Activated CD4-positive, alpha-beta T cell treated with anti-CD3 and anti-CD28 coated beads for 24 hours (primary cell): ENCODE results near the gene TGM2.

Source experiments
- DNase-seq, 2 donors: peaks; one replicate each; pipeline ENCODE4 v3.0.0-alpha.2; 2020; ENCODE audit warnings: low read depth in 2 of 2

Gene TGM2

GRCh38 chr20:38199501-38200390 lies 34.7 kb upstream of the TGM2 start:
- no peak for DNase-seq

- DNase-seq: no peak
Measured at GRCh38 chr20:38198238-38198861, 33.3 kb upstream of the TGM2 start.

GRCh38 chr20:38197619-38198018 lies 32.5 kb upstream of the TGM2 start:
- no peak for DNase-seq

- no peak for DNase-seq
Measured at GRCh38 chr20:38197217-38197616, 32.1 kb upstream of the TGM2 start.

GRCh38 chr20:38196592-38196991 lies 31.5 kb upstream of the TGM2 start:
- no peak for DNase-seq

GRCh38 chr20:38196076-38196475 lies 31.0 kb upstream of the TGM2 start:
- DNase-seq: no peak

GRCh38 chr20:38195521-38195920 lies 30.5 kb upstream of the TGM2 start:
- no peak for DNase-seq

- no peak for DNase-seq
Measured at GRCh38 chr20:38194971-38195504, 30.0 kb upstream of the TGM2 start.

GRCh38 chr20:38193586-38194105 lies 28.6 kb upstream of the TGM2 start:
- DNase-seq: no peak

- DNase-seq: no peak
Measured at GRCh38 chr20:38192323-38192885, 27.3 kb upstream of the TGM2 start.

- DNase-seq: no peak
Measured at GRCh38 chr20:38191654-38192053, 26.6 kb upstream of the TGM2 start.

GRCh38 chr20:38190936-38191371 lies 25.9 kb upstream of the TGM2 start:
- no peak for DNase-seq

- DNase-seq: no peak
Measured at GRCh38 chr20:38190166-38190565, 25.1 kb upstream of the TGM2 start.

GRCh38 chr20:38187517-38187916 lies 22.4 kb upstream of the TGM2 start:
- DNase-seq: no peak

- no peak for DNase-seq
Measured at GRCh38 chr20:38186788-38187221, 21.7 kb upstream of the TGM2 start.

GRCh38 chr20:38184101-38184500 lies 19.0 kb upstream of the TGM2 start:
- DNase-seq: no peak

GRCh38 chr20:38181971-38182370 lies 16.9 kb upstream of the TGM2 start:
- DNase-seq: no peak

- no peak for DNase-seq
Measured at GRCh38 chr20:38181207-38181801, 16.2 kb upstream of the TGM2 start.

- DNase-seq: no peak
Measured at GRCh38 chr20:38180781-38181180, 15.7 kb upstream of the TGM2 start.

- DNase-seq: no peak
Measured at GRCh38 chr20:38179846-38180245, 14.8 kb upstream of the TGM2 start.

GRCh38 chr20:38178581-38178980 lies 13.5 kb upstream of the TGM2 start:
- no peak for DNase-seq

- no peak for DNase-seq
Measured at GRCh38 chr20:38178065-38178491, 13.0 kb upstream of the TGM2 start.
